HG02571 (cell line): ENCODE measurements around the gene ASNS.
"Not testable (repeated sequence)": the region's sequence is repeated elsewhere in the genome, so short reads cannot be mapped to it uniquely, and the experiment has no call there.

ENCODE experiments used
- ATAC-seq: cut with Tn5 transposase; IDR thresholded peaks from one replicate; pipeline ENCODE4 v1.9.1; 2021; ENCODE audit warnings: mild to moderate bottlenecking, moderate library complexity; ENCODE audit not compliant: unreplicated experiment

Gene ASNS, protein sequence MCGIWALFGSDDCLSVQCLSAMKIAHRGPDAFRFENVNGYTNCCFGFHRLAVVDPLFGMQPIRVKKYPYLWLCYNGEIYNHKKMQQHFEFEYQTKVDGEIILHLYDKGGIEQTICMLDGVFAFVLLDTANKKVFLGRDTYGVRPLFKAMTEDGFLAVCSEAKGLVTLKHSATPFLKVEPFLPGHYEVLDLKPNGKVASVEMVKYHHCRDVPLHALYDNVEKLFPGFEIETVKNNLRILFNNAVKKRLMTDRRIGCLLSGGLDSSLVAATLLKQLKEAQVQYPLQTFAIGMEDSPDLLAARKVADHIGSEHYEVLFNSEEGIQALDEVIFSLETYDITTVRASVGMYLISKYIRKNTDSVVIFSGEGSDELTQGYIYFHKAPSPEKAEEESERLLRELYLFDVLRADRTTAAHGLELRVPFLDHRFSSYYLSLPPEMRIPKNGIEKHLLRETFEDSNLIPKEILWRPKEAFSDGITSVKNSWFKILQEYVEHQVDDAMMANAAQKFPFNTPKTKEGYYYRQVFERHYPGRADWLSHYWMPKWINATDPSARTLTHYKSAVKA

DNA sequence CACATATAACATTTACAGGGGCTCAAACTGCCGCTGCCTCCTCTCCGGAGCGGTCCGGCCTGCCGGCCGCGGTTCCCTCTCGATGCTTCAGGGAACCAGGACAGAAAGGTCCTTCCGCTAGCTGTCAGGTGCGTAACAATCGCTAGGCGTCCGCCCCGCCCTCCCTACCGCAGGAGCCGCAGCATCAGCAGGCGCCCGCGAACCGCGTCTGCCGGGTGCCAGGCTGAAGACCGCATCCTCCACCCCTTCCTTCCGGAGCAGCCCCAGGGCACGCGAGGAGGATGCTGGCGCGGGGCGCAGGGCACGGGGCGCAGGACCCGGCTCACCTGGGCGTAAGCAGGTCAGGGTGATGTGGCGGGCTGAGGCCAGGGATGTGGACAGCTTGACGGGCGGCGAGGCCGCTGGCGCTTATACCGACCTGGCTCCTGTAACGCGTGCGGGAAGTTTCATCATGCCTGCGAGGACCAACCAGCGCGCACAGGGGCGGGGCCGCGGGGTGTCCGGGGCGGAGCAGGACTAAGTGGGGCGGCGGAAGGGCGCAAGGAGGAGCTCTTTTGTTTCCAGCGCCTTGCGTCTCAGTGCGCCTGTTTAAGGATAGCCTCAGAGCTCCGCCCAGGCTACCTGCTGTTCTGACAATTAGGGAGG, at the start of gene ASNS:
Gene ASNS, minus strand, starts transcription at position 384 of the 645 bp plus-strand sequence. CDS start 3,252 bp downstream, outside the sequence.
- peak; percentile 99 for ATAC-seq

DNA sequence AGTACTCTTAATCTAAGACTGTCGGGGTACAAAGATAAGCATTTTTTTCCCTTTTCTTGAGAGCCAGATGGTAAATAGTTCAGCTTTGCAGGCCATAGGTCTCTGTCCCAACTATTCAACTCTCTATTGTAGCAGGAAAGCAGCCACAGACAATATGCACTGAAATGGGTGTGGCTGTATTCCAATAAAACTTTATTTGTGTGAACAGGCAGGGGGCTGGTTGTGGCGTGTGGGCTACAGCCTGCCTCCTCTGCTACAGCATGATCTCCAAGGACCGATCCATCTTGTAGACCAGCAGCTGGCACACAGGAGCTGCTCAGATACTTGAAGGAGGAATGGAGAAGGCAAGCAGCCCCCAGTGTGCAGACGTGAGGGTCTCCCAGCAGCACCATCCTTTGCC, 49.0 kb upstream of the ASNS start:
- not testable (repeated sequence) for ATAC-seq

DNA sequence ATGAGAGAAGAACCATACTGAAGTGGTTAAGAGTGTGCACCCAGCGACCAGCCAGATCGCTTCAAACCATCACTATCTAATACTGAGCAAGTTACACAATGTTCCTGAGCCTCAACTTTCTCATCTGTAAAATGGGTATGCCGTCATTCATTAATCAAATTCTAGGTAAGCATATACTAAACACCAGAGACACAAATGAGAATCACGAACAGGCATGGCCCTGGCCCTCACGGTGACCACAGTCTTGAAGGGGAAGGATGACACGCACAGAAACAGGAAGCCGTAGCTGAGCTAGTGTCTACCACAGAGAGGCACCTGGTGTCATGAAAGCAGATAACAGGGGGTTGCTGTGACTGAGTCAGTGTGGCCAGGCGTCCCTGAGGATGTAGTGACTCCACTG, 43.1 kb upstream of the ASNS start:
- ATAC-seq, result not testable (repeated sequence)

DNA sequence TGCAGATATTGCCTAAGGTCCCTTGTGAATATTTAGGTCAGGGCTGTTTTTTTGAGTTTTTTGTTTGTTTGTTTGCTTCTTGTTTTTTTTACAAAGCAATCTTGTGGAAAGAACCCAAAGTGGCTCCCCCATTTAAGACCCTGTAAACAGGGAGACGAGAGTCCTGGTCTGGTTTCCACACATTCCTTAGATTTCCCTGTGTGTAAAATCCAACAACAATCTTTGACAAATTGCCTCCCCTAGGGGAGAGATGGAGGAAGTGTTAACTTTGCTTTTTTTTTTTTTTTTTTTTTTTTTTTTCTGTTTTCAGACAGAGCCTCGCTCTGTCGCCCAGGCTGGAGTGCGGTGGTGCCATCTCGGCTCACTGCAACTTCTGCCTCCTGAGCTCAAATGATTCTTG, 40.1 kb upstream of the ASNS start:
- ATAC-seq, result not testable (repeated sequence)

DNA sequence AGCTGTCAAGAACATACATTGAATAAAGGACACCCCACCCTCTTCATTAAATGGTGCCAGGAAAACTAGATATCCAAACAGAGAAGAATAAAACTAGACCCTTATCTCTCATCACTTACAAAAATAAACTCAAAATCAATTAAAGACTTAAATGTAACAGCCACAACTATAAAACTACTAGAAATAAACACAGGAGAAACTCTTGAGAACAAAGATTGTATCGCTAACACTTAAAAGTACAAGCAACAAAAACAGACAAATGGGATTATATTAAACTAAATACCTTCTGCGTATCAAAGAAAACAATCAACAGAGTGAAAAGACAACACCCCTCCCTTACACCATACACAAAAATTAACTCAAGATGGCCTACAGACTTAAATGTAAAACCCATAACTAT, 24.7 kb upstream of the ASNS start:
- not testable (repeated sequence) for ATAC-seq

DNA sequence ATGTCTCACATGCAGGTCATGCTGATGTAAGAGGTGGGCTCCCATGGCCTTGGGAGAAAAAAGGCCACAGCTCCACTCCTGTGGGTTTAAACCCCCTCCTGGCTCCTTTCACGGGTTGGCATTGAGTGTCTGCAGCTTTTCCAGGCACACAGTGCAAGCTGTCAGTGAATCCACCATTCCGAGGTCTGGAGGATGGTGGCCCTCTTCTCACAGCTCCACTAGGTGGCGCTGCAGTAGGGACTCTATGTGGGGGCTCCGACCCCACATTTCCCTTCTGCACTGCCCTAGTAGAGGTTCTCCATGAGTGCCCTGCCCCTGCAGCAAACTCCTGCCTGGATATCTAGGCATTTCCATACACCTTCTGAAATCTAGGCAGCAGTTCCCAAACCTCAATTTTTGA, 19.5 kb upstream of the ASNS start:
- ATAC-seq, result not testable (repeated sequence)

DNA sequence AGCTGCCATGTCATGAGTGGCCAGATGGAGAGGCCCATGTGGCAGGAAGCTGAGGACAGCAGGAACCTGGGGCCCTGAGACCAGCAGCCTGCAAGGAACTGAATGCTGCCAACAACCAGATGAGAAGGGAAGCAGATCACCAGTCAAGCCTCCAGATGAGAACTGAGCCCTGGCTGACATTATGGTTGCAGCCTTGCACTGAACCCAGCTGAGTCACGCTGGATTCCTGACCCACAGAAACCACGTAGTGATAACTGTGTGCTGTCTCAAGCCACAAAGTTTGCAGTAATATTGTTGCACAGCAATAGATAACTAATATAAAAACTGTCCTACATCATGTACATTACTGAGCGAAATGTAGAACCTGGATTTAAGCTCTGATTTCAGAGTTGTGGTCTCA, 7.3 kb upstream of the ASNS start:
- ATAC-seq, result not testable (repeated sequence)

DNA sequence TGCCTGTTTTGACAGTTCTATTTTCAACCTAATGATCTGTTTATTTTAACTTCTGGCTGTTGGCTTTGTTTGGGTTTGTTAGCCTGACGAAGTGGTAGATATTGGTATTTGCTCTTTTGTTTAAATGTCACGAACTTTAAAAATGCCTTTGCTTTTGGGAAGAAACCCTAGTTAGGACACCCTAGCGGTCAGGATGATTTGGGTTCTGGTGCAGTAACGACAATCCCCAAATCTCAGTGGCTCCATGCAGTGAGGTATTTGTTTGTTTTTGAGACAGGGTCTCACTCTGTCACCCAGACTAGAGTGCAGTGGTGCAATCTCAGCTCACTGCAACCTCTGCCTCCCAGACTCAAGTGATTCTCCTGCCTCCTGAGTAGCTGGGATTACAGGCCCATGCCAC, 2.7 kb upstream of the ASNS start:
- not testable (repeated sequence) for ATAC-seq

DNA sequence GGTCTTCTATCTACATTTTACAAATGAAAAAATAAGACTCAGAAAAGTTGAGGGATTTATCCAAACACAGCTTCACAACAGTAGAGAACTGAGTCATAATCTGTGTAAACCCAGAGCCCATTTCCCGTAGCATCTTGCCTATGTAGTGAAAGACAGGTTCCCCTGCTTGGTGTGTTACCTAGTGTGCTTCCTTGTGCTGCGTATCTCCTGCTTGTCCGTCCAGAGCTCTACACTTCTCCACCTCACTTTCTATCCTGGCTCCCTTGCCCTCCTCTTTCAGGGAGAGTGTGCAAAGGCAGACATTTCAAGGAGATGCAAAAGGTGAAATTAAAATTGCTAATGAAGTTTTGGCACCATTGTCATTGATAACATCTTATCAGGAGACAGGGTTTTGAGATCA, 1.4 kb upstream of the ASNS start:
- no peak for ATAC-seq

DNA sequence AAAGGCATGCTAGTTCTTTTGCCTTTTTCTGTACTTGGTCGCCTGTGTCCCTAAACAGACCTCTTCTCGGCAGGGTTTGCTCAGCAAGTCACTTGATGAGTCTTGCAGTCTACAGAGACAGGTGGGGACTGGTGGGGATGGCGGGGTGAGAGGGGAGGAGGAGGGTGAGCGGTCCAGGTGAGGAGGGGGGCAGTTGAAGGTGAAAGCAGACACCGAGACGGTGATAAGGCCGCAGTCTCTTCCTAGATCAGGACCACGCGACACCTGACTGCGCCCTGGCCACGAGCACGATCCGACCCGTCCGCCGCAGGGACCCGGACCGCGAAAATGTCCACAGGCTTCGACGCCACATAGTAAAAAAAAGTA, 566 bp downstream of the ASNS start:
- ATAC-seq, result no peak

DNA sequence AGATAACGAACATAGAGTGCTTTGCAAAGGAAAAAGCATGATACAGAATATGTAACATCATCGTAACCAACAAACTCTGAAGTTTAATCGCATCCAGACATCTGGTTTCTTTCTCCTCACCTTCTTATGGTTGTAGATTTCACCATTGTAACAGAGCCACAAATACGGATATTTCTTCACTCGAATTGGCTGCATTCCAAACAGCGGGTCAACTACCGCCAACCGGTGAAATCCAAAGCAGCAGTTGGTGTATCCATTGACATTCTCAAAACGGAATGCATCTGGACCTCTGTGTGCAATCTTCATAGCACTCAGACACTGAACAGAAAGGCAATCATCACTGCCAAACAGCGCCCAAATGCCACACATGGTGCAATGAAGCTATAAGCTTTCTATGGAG, 3.4 kb downstream of the ASNS start:
- ATAC-seq, result no peak

DNA sequence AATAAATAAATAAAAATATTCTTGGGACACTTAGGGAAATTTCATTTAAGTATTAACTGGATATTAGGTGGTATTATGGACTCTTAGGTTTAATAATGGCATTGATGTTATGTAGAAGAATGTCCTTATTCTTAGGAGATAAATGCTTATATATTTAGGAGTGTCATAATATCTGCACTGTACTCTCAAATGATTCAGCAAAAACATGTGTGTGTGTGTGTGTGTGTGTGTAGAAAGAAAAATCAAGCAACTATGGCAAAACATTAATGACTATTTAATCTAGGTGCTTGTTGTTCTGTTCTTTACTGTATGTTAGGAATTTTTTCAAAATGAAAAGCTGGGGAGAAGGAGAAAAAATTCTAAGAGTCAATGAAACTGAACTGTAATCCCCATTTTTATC, 3.9 kb downstream of the ASNS start:
- ATAC-seq, result no peak

DNA sequence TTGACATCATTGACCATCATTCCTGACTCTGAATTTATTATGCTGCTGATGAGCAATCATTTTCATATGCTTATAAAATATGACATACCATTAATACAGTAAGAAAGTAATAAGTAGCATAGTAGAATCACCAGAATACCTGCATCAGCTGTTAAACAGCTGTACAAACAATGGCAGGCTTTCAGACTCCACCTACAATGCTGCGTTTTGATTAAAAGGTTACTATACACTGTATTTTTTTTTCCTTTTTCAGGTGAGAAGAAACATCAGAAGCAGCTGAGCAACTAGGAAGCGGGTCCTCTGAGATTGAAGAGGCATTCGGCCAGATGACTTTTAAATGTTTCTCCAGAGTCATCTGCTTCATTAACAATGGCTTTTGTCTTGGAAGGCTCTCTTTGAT, 7.1 kb downstream of the ASNS start:
- no peak for ATAC-seq

DNA sequence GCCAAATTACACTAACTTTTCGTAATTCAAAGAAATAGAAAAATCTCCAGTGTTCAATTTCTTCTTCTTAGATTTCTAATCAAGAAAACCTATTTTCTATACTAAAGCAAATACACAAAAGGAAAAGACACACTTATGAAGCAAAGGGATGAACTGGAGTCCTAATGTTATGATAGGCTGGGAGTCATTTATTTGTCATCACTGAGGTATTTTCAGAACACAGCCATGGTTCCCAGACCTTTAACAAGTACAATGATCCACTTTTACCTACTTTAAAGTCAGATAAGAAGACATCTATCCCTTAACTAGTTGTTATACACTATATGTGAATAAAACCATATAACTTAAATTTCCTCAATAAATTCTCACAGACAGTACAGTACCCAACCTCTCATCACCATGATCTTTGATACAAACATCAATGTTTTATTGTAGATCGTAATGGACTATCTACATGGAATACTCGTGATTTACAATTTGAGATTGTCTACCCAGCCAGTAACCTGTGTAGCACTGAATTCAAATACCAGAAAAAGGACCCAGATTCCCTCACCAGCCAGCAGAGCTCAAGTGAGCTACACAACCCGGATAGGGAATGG, 12.5 kb downstream of the ASNS start:
- no peak for ATAC-seq

DNA sequence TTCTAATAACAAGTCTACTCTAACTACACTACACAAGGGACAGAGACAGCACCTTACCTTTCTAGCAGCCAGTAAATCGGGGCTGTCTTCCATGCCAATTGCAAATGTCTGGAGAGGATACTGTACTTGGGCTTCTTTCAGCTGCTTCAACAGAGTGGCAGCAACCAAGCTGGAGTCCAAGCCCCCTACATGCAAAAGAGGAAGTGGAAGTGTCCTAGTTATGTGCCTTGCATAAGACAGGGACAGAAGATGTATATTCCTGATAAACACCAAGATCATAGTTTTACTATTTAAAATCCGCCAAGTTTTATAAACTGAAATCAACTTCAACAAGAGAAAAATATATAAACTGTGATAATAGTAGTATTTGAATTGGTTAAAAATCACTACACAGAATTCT, 14.0 kb downstream of the ASNS start:
- no peak for ATAC-seq

DNA sequence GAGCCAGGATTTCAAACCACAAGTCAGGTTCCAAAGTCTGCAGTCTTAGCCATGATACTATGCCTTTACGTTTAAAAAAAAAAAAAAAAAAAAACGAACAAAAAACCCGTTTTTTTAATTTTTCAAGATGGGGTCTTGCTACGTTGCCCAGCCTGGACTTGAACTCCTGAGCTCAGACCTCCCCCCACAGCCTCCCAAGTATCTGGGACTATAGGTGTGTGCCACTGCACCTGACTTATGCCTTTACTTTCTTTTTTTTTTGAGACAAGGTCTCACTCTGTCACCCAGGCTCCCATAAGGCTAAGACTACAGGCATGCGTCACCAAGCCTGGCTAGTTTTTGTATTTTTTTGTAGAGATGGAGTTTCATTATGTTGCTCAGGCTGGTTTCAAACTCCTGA, 14.7 kb downstream of the ASNS start:
- no peak for ATAC-seq

DNA sequence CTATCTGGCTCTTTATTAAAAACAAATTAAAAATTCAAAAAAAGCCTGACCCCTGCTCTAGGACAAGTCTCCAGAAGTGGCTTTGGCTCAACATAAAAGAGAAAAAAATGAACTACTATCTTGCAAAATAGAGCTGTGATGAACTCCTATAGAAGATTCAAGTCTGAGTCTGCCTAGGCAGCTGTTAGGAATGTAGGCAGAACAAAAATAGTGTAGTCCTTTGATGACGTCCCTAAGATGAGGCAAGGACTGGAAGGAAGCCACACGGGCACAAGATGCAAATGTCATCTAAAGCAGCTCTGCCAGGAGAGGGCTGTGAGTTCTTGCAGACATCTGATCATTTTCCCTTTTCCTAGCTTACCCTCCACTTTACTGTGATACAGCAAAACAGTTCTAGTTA, 20.5 kb downstream of the ASNS start:
- no peak for ATAC-seq

DNA sequence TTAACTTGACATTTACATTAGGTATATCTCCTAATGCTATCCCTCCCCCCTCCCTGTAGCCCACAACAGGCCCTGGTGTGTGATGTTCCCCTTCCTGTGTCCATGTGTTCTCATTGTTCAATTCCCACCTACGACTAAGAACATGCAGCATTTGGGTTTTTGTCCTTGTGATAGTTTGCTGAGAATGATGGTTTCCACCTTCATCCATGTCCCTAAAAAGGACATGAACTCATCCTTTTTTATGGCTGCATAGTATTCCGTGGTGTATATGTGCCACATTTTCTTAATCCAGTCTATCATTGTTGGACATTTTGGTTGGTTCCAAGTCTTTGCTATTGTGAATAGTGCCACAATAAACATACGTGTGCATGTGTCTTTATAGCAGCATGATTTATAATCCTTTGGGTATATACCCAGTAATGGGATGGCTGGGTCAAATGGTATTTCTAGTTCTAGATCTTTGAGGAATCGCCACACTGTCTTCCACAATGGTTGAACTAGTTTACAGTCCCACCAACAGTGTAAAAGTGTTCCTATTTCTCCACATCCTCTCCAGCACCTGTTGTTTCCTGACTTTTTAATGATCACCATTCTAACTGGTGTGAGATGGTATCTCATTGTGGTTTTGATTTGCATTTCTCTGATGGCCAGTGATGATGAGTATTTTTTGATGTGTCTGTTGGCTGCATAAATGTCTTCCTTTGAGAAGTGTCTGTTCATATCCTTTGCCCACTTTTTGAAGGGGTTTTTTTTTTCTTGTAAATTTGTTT, 21.8 kb downstream of the ASNS start:
- ATAC-seq, result not testable (repeated sequence)

DNA sequence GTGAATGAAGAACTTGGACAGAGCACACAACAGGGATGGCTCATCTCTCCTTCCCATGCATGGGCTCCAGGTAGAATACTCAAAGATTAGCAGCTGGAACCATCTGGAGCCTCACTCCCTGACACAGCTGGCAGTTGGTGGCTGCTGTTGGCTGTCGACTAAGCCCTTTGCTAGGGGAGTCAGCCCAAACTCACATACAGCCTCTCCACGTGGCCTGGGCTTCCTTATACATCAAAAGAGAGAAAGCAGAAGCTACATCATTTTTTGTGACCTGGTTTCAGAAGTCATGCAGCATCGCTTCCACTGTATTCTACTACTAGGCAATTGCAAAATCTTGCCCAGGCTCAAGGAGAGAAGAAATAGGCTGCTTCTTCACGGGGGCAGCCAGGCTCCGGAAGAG, 24.4 kb downstream of the ASNS start:
- no peak for ATAC-seq

DNA sequence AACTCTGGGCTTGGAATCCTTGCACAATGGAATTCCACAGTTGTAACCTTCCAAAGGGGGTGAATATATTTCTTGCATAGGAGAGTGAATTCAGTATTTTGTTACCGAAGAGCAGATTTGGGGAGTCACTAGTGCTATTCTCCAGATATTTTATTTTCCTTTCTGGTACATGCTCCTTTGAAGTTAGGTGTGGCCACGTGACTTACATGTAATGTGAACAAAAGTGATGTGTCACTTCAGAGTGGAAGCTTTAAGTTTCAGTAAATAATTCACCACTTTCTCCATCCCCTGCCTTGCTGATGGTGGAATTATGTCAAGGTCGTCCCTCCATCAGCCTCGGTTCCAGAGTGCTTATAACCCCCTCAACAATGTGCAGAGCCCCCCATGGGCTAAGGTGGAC, 25.3 kb downstream of the ASNS start:
- ATAC-seq, result no peak

DNA sequence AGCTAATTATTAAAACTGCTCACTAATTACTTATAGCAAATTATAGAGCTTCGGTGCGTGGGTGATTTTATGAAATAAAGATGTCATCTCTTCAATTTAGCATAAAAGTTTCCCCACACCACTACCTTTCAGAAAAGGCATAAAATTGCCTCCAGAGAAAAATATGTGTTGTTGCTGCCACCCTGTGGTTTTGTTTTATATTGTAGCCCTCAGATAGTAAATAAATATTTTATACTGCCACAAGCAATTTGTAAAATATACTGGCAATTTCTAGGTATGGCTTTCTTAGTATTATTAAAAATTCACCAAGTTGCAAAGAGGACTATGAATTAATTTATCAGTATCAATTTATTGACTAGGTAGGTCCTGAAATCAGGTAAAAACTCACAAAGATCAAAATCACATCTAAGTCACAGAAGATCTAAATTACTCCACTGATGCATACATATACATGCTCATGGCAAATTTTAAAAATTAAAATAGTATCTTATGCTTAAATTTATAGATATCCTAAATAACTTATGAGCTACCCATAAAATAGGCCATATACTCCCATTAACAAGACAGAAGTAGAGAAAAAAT, 26.5 kb downstream of the ASNS start:
- no peak for ATAC-seq
